Measurements from ENCODE around the gene CHGA. TPM values are rescaled to one million over a fixed set of nuclear protein-coding genes. Genes with fewer than 3 reads are reported as not detected.
A peak's percentile ranks its signal among the peaks of the same experiment; 100 is the strongest.

CHGA gene
- polyA plus RNA-seq, 2 of the 4 experiments (the other 2 are of a cell fraction): 0.32 to 0.70 TPM

- TF ChIP-seq RNF2 (IDR thresholded peaks at IDR 0.05; ENCODE audit: borderline replicate concordance, low read depth) (no peak), ZFP36 (IDR thresholded peaks at IDR 0.05; ENCODE audit: borderline replicate concordance, partially characterized antibody) (no peak), HDAC2 (IDR thresholded peaks at IDR 0.05) (no peak), ATOH8 (CRISPR knock-in tag; IDR thresholded peaks at IDR 0.05; ENCODE audit: low read depth) (no peak), MYC (IDR thresholded peaks at IDR 0.05; ENCODE audit: borderline replicate concordance, low read length) (peak; percentile 81; the same call in 1 of the 2 replicates), HMGXB4 (CRISPR knock-in tag; IDR thresholded peaks at IDR 0.05; ENCODE audit: borderline replicate concordance) (no peak), MAX (IDR thresholded peaks at IDR 0.05) (peak; percentile 91), USF2 (IDR thresholded peaks at IDR 0.05) (peak; percentile 56), SREBF2 (IDR thresholded peaks at IDR 0.05) (no peak), SMC3 (IDR thresholded peaks at IDR 0.05) (peak; percentile 96), GATA3 (IDR thresholded peaks at IDR 0.05; ENCODE audit: borderline replicate concordance) (no peak), JUN (IDR thresholded peaks at IDR 0.05) (no peak), CTCF (IDR thresholded peaks at IDR 0.05) (peak; percentile 95), RAD21 (conservative IDR thresholded peaks at IDR 0.05 in 1 of 2, IDR thresholded peaks at IDR 0.05 in 1 of 2) (peak; percentile 98), HES2 (IDR thresholded peaks at IDR 0.05) (no peak), EHF (CRISPR knock-in tag; IDR thresholded peaks at IDR 0.05) (no peak), NR3C1 (IDR thresholded peaks at IDR 0.05) (no peak)
- no peak for FAIRE-seq
- Histone ChIP-seq H3K9me3 (no peaks in the 10 kb centered on the region), H3K4me2 (no peak overlapping the region), H3K4me1 (peaks cover 10% of the 10 kb centered on the region), H3K27ac (peak overlapping the region; percentile 61 to 64; a peak in 5 of 6 replicates), H3K4me3 (no peak overlapping the region)
- POLR2A ChIA-PET: interaction anchor here (1.1 kb wide), 1 partner anchor 163 kb away, joined by 4 read pairs; the partner anchor contains the start of gene ITPK1
- WGBS (ENCODE audit: missing lambda C conversion rate): 19% methylated on average over 14 of the region's 18 CpGs
- DNase-seq (ENCODE audit: low read depth in 1 of 2, low spot score in 1 of 2): peak; percentile 70 to 84
- CTCF ChIA-PET: interaction anchor here (0.6 to 7.0 kb wide), 55 partner anchors 8 to 526 kb away, joined by 3 to 96 read pairs (median 5); partner anchors contain the start of genes GON7, ITPK1 and UBR7
- peak; percentile 93 to 97 for ATAC-seq
Measured at GRCh38 chr14:92951912-92952471, 29.0 kb downstream of the CHGA start.

- peaks cover 7% of the 10 kb centered on the region for H3K4me1 ChIP-seq
- DNase-seq (ENCODE audit: low read depth in 1 of 2, low spot score in 1 of 2) (no peak), ATAC-seq (peak in 1 of 2 experiments; percentile 6; a peak in 1 of 6 replicates), FAIRE-seq (no peak)
- TF ChIP-seq EHMT2 (IDR thresholded peaks at IDR 0.05; ENCODE audit: low read depth) (no peak), POLR2A (IDR thresholded peaks at IDR 0.05; ENCODE audit: low read length) (no peak), PHF8 (IDR thresholded peaks at IDR 0.05; ENCODE audit: borderline replicate concordance, low read depth) (no peak), RAD21 (conservative IDR thresholded peaks at IDR 0.05 in 1 of 2, IDR thresholded peaks at IDR 0.05 in 1 of 2) (no peak), NR3C1 (IDR thresholded peaks at IDR 0.05) (no peak), CTCF (IDR thresholded peaks at IDR 0.05) (no peak), EP300 (IDR thresholded peaks at IDR 0.05) (no peak), NFE2L2 (conservative IDR thresholded peaks at IDR 0.05; ENCODE audit: low read length) (no peak), CBX8 (IDR thresholded peaks at IDR 0.05) (no peak), SMC3 (IDR thresholded peaks at IDR 0.05) (no peak)
- ChIA-PET POLR2A (interaction anchor here (1.1 kb wide), 1 partner anchor 163 kb away, joined by 4 read pairs; the partner anchor contains the start of gene ITPK1), CTCF (interaction anchor here (0.6 to 7.0 kb wide), 58 partner anchors 9 to 525 kb away, joined by 3 to 96 read pairs (median 5); partner anchors contain the start of genes GON7, ITPK1 and UBR7)
- H3K27ac ChIP-seq: peak overlapping the region; percentile 61 to 64; a peak in 4 of 6 replicates
- no peak overlapping the region for H3K4me3 ChIP-seq
- H3K4me2 ChIP-seq: no peak overlapping the region
- WGBS (ENCODE audit: missing lambda C conversion rate): 91% methylated on average over 32 of the region's 32 CpGs
- H3K9me3 ChIP-seq: no peaks in the 10 kb centered on the region
Measured at GRCh38 chr14:92952481-92953298, 29.7 kb downstream of the CHGA start.
